Thoracic aorta (tissue), 2 donors: ENCODE results near the gene TPST1. TPM values are rescaled to one million over a fixed set of nuclear protein-coding genes. Genes with fewer than 3 reads are reported as not detected.

ENCODE experiments used
- ATAC-seq: fragments of 150-250 bp; one replicate; pipeline ENCODE4 v1.8.0; 2017; ENCODE audit warnings: low read depth; ENCODE audit not compliant: insufficient number of reproducible peaks, low FRiP score
- DNase-seq: peaks from one replicate; pipeline ENCODE4 v3.0.0-alpha.2; 2020; ENCODE audit warnings: low spot score
- H3K27ac ChIP-seq, 2 donors: fragments of 200-600 bp; sonication (generic); 1 replicate in 1 of 2; 2 replicates in 1 of 2; pipeline ENCODE4 v1.5.1; 2016; ENCODE audit warnings: mild to moderate bottlenecking in 2 of 2, moderate library complexity in 2 of 2
- H3K27me3 ChIP-seq: fragments of 200-600 bp; sonication (generic); replicated peaks from 2 replicates; pipeline ENCODE4 v1.6.0; 2016; ENCODE audit warnings: mild to moderate bottlenecking; ENCODE audit not compliant: insufficient read depth
- H3K36me3 ChIP-seq: fragments of 200-600 bp; sonication (generic); one replicate; pipeline ENCODE4 v1.5.1; 2016
- H3K4me1 ChIP-seq, 2 donors: fragments of 200-600 bp; sonication (generic); 1 replicate in 1 of 2; 2 replicates in 1 of 2; pipeline versions ENCODE4 v1.5.1 to v1.6.0; 2016; ENCODE audit warnings: low read depth in 2 of 2, mild to moderate bottlenecking in 1 of 2; ENCODE audit not compliant: control insufficient read depth in 1 of 2
- H3K4me3 ChIP-seq: fragments of 200-600 bp; sonication (generic); 2 replicates; pipeline ENCODE4 v1.5.1; 2016; ENCODE audit warnings: mild to moderate bottlenecking
- H3K9me3 ChIP-seq: fragments of 200-600 bp; sonication (generic); 2 replicates; pipeline ENCODE4 v1.5.1; 2016
- total RNA-seq, 2 donors: library from RNA; depleted of rRNA; stranded (reverse); fragments of >200 nt; gene quantifications; one replicate each; pipeline versions ENCODE4 v1.1.0 to v1.2.3, GENCODE V29; 2016
- TF ChIP-seq, protein P1 (sequence below): fragments of 200-600 bp; sonication (generic); IDR thresholded peaks from one replicate; pipeline ENCODE4 v1.5.1; 2019; ENCODE audit warnings: antibody characterized with exemption

The TPST1 gene
- total RNA-seq, 2 donors from 2014 or later, result 18.1 to 25.4 TPM

DNA sequence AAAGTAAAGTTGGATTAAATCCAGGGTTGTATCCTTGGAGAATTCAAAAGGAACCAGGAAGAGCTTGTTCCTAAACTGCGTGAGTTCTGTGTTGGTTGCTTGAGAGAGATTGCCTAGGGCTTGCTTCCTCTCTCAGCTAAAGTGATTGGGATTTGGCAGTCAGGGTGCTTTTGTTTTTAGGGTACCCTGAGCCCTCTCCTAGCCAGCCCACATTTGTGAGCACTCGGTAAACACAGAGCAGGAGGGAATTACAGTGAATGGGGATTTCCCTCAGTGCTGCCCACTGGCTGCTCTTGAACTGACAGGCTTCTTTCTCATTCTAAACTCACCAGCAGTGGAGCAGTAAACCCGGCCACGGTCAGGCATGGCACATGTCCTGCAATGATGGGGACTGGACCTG lies 146.9 kb downstream of the TPST1 start:
- H3K36me3 ChIP-seq, result peaks cover 2% of the 10 kb centered on the region
- H3K27ac ChIP-seq, result peak overlapping the region in 1 of 2 donors; percentile 19
- H3K27me3 ChIP-seq, result no peaks in the 10 kb centered on the region
- no peaks in the 10 kb centered on the region for H3K9me3 ChIP-seq
- TF ChIP-seq, protein P1, sequence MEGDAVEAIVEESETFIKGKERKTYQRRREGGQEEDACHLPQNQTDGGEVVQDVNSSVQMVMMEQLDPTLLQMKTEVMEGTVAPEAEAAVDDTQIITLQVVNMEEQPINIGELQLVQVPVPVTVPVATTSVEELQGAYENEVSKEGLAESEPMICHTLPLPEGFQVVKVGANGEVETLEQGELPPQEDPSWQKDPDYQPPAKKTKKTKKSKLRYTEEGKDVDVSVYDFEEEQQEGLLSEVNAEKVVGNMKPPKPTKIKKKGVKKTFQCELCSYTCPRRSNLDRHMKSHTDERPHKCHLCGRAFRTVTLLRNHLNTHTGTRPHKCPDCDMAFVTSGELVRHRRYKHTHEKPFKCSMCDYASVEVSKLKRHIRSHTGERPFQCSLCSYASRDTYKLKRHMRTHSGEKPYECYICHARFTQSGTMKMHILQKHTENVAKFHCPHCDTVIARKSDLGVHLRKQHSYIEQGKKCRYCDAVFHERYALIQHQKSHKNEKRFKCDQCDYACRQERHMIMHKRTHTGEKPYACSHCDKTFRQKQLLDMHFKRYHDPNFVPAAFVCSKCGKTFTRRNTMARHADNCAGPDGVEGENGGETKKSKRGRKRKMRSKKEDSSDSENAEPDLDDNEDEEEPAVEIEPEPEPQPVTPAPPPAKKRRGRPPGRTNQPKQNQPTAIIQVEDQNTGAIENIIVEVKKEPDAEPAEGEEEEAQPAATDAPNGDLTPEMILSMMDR, result no peak
- ATAC-seq (no peak), DNase-seq (no peak)
- peaks cover 16 to 24% of the 10 kb centered on the region in 2 donors for H3K4me1 ChIP-seq
- peak overlapping the region; percentile 31 for H3K4me3 ChIP-seq

DNA sequence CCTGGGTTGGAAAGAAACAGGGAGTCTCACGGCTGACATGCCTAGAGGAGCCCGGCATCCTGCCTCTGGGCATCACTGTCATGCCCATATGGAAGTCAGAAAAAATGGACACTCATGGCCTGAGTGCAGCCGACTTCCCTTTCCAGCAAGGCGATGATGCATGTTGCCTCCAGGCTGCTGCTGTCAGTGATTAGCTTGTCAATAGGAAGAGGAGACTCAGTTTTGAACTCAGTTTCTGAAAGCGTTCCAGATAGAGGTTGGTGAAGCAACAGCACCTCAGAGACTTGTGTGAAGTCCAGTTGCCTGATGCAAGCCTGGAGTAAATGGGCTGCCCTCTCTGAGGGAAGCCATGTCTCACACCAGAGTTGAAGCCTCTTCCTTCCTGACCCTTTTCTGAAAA lies 148.4 kb downstream of the TPST1 start:
- H3K27me3 ChIP-seq, result no peaks in the 10 kb centered on the region
- H3K4me3 ChIP-seq, result no peak overlapping the region
- peaks cover 3% of the 10 kb centered on the region for H3K36me3 ChIP-seq
- H3K9me3 ChIP-seq, result no peaks in the 10 kb centered on the region
- ATAC-seq (no peak), DNase-seq (no peak)
- no peak overlapping the region for H3K27ac ChIP-seq
- H3K4me1 ChIP-seq, result peaks cover 10 to 16% of the 10 kb centered on the region in 2 donors
- TF ChIP-seq, protein P1, result no peak

DNA sequence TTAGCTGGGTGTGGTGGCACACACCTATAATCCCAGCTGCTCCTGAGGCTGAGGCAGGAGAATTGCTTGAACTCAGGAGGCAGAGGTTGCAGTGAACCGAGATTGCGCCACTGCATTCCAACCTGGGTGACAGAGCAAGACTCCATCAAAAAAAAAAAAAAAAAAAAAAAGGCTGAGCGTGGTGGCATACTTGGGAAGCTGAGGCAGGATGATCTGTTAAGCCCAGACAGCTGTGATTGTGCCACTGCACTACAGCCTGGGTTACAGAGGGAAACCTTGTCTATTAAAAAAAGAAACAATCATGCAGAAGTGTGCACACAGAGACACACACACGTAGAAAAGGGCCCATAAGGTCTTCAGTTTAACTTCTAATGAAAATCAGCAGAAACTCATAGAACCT lies 150.6 kb downstream of the TPST1 start:
- H3K4me1 ChIP-seq, result peaks cover 3 to 6% of the 10 kb centered on the region in 2 donors
- H3K27me3 ChIP-seq, result no peaks in the 10 kb centered on the region
- DNase-seq, result no peak
- TF ChIP-seq, protein P1, result no peak
- H3K36me3 ChIP-seq, result peaks cover 3% of the 10 kb centered on the region
- ATAC-seq, result no peak
- H3K4me3 ChIP-seq, result no peak overlapping the region
- H3K9me3 ChIP-seq, result no peaks in the 10 kb centered on the region
- H3K27ac ChIP-seq, result no peak overlapping the region

DNA sequence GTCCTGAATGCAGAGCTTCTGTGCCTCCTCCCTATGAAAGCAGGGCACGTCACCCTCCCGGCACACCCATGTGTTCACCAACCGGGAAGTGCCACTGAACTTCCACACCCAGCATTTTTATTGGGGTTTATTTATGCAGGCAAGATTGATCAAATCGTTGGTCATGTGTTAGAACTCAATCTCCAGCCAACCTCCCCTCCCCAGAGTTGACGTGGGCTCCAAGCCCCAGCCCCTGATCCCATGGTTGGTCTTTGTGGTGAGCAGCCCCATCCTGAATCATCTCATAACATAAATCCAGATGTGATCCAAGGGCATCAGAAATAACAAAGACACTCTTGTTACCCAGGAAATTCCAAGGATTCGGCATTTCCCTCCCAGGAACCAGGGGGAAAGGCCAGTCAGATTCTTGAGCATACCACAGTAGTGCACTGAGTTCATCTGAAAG lies 151.2 kb downstream of the TPST1 start:
- TF ChIP-seq, protein P1, result no peak
- H3K4me1 ChIP-seq, result peaks cover 3 to 6% of the 10 kb centered on the region in 2 donors
- H3K27ac ChIP-seq, result no peak overlapping the region
- H3K36me3 ChIP-seq, result peaks cover 3% of the 10 kb centered on the region
- H3K27me3 ChIP-seq, result no peaks in the 10 kb centered on the region
- no peak for ATAC-seq
- no peak overlapping the region for H3K4me3 ChIP-seq
- no peaks in the 10 kb centered on the region for H3K9me3 ChIP-seq
- DNase-seq, result no peak

DNA sequence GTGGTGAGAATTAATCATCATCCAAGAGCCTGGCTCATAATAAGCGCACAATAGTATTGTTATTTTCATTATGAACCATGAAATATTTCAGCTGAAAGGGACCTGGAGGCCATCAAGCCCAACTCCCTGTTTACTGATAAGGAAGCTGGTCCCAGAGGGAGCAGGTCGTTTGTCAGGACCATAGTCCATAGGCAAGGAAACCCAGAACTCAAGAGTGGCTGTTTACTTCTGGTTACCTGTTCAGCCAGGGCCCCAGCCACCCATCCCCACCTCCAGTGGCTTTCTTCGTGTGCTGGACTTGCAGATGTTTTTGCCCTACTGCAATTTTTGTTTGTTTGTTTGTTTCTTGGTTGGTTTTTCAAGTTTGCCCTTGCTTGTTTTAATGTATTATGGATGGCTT lies 152.0 kb downstream of the TPST1 start:
- Histone ChIP-seq H3K4me1 (peaks cover 3% of the 10 kb centered on the region in 2 donors), H3K4me3 (no peak overlapping the region), H3K9me3 (no peaks in the 10 kb centered on the region), H3K27ac (no peak overlapping the region), H3K36me3 (peaks cover 3% of the 10 kb centered on the region), H3K27me3 (no peaks in the 10 kb centered on the region)
- TF ChIP-seq, protein P1, result no peak
- no peak for ATAC-seq
- no peak for DNase-seq
